ENCODE measurements around the gene HAVCR1.

The HAVCR1 gene

DNA sequence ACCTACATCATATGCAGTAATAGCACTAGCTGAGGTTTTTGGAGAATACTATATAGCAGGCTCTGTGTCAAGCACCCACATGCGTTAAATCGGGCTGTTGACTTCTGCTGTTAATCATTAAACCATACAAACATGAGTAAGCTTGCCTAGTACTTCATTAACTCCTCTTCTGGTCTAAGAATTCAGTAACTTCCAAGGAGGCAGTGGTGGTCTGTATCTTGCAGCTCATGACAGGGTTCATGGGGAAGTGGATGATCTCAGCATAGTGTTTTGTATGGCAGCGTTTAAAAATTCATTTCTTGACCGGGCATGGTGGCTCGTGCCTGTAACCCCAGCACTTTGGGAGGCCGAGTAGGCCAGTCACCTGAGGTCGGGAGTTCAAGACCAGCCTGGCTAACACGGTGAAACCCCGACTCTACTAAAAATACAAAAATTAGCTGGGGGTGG lies at the start of gene HAVCR1:
TSS of gene HAVCR1 (minus strand) at position 24 of the 447 bp plus-strand sequence. CDS start 1,173 bp downstream, outside the sequence.
- Mint-ChIP-seq H3K9me3 (no peaks in the 10 kb centered on the region), H3K27ac (no peak within 1 kb of the TSS), H3K4me1 (no peaks in the 10 kb centered on the region), H3K36me3 (ENCODE audit: low read depth) (no peaks in the 10 kb centered on the region), H3K4me3 (no peak within 1 kb of the TSS), H3K27me3 (ENCODE audit: low read depth, poor library complexity) (no peaks in the 10 kb centered on the region)
- DNase-seq = no peak
- no peak for TF ChIP-seq CTCF (IDR thresholded peaks at IDR 0.05)

DNA sequence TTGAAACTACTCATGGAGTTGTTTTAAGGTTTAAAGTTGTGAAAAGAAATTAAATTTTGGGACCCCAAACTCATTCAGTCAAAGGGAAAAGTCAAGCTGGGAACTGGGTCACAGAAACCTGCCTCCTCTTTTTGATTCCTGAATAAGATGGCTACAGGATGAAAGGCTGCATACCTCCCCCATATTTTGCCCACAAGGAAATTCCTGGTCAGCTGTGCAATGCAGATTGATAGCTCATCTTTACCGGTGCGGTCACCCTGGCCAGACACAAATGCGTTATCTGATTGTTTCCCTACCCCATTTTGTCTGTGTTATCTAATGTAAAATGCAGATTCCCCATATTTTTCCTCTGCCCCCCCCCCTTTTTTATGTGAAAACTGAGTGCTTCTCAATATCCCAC lies 48.6 kb upstream of the HAVCR1 start:
- Mint-ChIP-seq H3K4me1 (peaks cover 4% of the 10 kb centered on the region), H3K27me3 (ENCODE audit: low read depth, poor library complexity) (peaks cover 3% of the 10 kb centered on the region), H3K36me3 (ENCODE audit: low read depth) (no peaks in the 10 kb centered on the region), H3K9me3 (no peaks in the 10 kb centered on the region), H3K27ac (no peak overlapping the region), H3K4me3 (no peak overlapping the region)
- TF ChIP-seq CTCF (IDR thresholded peaks at IDR 0.05) = no peak
- no peak for DNase-seq

GRCh38 chr5:157106630-157107461 lies 47.9 kb upstream of the HAVCR1 start:
- Mint-ChIP-seq H3K27me3 (ENCODE audit: low read depth, poor library complexity) (peaks cover 3% of the 10 kb centered on the region), H3K27ac (no peak overlapping the region), H3K4me1 (peaks cover 4% of the 10 kb centered on the region), H3K36me3 (ENCODE audit: low read depth) (no peaks in the 10 kb centered on the region), H3K9me3 (no peaks in the 10 kb centered on the region), H3K4me3 (no peak overlapping the region)
- no peak for TF ChIP-seq CTCF (IDR thresholded peaks at IDR 0.05)
- no peak for DNase-seq

DNA sequence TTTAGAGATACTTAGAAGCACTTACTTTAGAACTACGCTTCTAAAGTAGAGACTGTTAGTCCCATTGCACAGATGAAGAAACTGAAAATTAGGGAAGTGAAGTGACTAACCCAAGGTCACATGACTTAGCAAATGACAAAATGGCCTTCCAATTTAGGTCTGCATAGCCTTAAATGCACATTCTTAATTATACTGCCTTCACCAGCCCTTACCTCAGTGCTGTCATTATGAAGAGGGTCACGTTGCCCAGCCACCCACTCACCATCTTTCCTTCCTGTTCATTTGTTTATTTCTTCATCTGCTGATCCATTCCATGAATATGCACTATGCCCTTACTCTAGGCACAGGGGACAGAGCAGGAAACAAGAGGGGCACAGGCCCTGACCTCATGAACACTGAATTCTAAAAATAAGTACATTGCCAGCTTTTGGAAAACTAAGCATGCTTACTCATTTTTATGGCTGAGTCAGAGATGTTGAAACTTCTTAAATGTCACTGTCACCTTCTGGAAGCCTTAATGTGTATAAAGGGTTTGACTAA lies 41.3 kb upstream of the HAVCR1 start:
- no peak for TF ChIP-seq CTCF (IDR thresholded peaks at IDR 0.05)
- H3K4me3 Mint-ChIP-seq = no peak overlapping the region
- no peaks in the 10 kb centered on the region for H3K4me1 Mint-ChIP-seq
- H3K27me3 Mint-ChIP-seq (ENCODE audit: low read depth, poor library complexity) = no peaks in the 10 kb centered on the region
- no peaks in the 10 kb centered on the region for H3K36me3 Mint-ChIP-seq (ENCODE audit: low read depth)
- no peak for DNase-seq
- H3K9me3 Mint-ChIP-seq = no peaks in the 10 kb centered on the region
- H3K27ac Mint-ChIP-seq = no peak overlapping the region

DNA sequence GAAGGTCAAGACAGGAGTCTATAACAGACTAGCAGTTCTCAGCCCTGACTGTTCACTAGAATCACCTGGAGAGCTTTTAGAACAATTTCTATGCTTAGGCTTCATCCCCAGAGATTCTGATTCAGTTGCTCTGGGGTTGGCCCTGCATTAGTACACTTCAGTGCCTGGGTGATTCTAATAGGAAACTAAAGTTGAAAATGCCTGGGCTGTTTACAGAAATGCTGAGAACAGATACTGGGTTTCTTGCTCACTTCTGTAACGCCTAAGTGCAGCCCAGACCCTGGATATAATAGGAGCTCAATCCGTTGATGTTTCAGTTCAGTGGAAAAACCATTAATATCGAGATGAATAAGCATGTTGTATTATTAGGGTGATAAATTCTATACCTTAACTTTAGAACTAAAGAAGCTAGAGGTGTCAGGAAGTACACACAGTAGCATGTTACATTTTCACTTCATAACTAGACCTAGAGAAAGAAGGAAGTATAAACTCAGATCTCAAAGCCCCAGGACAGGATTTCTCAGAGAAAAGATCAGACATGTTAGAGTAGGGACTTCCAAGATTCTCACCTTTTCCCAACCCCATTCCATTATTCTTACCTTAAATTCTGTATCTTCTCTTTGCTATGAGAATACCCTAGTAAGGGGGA lies 29.6 kb upstream of the HAVCR1 start:
- Mint-ChIP-seq H3K9me3 (no peaks in the 10 kb centered on the region), H3K4me3 (no peak overlapping the region), H3K27me3 (ENCODE audit: low read depth, poor library complexity) (peaks cover 8% of the 10 kb centered on the region), H3K36me3 (ENCODE audit: low read depth) (no peaks in the 10 kb centered on the region), H3K4me1 (no peaks in the 10 kb centered on the region), H3K27ac (no peak overlapping the region)
- DNase-seq = no peak
- no peak for TF ChIP-seq CTCF (IDR thresholded peaks at IDR 0.05)

Data from nephron progenitor cell (in vitro differentiated cells).